Lower leg skin (tissue), 4 donors: ENCODE measurements around the gene CTIF. TPM values are rescaled to one million over a fixed set of nuclear protein-coding genes. Genes with fewer than 3 reads are reported as not detected.

ENCODE experiments used
- DNase-seq, 2 donors: peaks; one replicate each; pipeline ENCODE4 v3.0.0-alpha.2; 2019; ENCODE audit warnings: low spot score in 2 of 2
- H3K4me3 ChIP-seq: fragments of 200-600 bp; sonication (generic); 2 replicates; pipeline ENCODE4 v1.5.1; 2017; ENCODE audit warnings: mild to moderate bottlenecking, low read depth; ENCODE audit not compliant: poor library complexity, severe bottlenecking
- POLR2A ChIP-seq, 2 donors: fragments of 450-650 bp; IDR thresholded peaks; one replicate each; pipeline ENCODE4 v1.6.1; 2016 to 2017; ENCODE audit warnings: antibody characterized with exemption in 2 of 2, mild to moderate bottlenecking in 1 of 2, moderate library complexity in 1 of 2
- WGBS, 2 donors: methylation state at CpG; one replicate each; pipeline ENCODE4 v1.1.5; 2018; 5-methylcytosine and 5-hydroxymethylcytosine counted together
- intact Hi-C: fragments of 100-400 bp; cut with DNase I; formaldehyde crosslinking; loops from one replicate; pipeline ENCODE4 v1.15.0; 2023; ENCODE audit warnings: low total_unique reads
- total RNA-seq, 4 donors: library from RNA; depleted of rRNA; stranded (reverse); fragments of >200 nt; gene quantifications; one replicate each; pipeline ENCODE4 v1.1.0, GENCODE V29; 2016
- TF ChIP-seq, protein P1 (sequence below), 3 donors: fragments of 450-650 bp; IDR thresholded peaks; one replicate each; pipeline ENCODE4 v1.5.1; 2016; ENCODE audit warnings: antibody characterized with exemption in 3 of 3, mild to moderate bottlenecking in 3 of 3, moderate library complexity in 2 of 3

The CTIF gene
- total RNA-seq, 4 donors from 2014 or later: 22.6 to 44.0 (median 30.2) TPM

DNA sequence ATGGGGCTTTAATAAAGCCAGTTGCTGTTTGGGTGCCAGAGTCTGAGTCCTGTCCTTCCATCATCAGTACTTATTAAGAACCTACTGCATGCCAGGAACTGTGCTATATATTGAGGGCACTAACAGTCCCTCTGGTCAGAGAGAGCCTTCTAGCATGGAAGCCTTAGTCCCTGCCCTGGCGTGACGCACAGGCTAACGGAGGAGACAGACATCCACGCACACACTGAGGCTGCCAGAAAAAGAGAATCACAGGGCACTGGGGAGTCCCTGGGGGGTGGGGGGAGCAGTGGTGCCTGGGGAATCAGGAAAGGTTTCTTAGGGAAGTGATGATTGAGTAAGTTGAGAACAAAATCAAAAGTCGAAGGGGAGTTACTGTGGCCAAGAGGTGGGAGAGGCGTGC, 31.5 kb downstream of the CTIF start:
- H3K4me3 ChIP-seq: no peak overlapping the region
- WGBS, 2 donors: 69 to 88% methylated on average over 6 of the region's 6 CpGs
- intact Hi-C loops: no loop called here
- DNase-seq: no peak
- TF ChIP-seq, protein P1, sequence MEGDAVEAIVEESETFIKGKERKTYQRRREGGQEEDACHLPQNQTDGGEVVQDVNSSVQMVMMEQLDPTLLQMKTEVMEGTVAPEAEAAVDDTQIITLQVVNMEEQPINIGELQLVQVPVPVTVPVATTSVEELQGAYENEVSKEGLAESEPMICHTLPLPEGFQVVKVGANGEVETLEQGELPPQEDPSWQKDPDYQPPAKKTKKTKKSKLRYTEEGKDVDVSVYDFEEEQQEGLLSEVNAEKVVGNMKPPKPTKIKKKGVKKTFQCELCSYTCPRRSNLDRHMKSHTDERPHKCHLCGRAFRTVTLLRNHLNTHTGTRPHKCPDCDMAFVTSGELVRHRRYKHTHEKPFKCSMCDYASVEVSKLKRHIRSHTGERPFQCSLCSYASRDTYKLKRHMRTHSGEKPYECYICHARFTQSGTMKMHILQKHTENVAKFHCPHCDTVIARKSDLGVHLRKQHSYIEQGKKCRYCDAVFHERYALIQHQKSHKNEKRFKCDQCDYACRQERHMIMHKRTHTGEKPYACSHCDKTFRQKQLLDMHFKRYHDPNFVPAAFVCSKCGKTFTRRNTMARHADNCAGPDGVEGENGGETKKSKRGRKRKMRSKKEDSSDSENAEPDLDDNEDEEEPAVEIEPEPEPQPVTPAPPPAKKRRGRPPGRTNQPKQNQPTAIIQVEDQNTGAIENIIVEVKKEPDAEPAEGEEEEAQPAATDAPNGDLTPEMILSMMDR (IDR thresholded peaks at IDR 0.05): no peak
- no peak for TF ChIP-seq POLR2A (IDR thresholded peaks at IDR 0.05)

DNA sequence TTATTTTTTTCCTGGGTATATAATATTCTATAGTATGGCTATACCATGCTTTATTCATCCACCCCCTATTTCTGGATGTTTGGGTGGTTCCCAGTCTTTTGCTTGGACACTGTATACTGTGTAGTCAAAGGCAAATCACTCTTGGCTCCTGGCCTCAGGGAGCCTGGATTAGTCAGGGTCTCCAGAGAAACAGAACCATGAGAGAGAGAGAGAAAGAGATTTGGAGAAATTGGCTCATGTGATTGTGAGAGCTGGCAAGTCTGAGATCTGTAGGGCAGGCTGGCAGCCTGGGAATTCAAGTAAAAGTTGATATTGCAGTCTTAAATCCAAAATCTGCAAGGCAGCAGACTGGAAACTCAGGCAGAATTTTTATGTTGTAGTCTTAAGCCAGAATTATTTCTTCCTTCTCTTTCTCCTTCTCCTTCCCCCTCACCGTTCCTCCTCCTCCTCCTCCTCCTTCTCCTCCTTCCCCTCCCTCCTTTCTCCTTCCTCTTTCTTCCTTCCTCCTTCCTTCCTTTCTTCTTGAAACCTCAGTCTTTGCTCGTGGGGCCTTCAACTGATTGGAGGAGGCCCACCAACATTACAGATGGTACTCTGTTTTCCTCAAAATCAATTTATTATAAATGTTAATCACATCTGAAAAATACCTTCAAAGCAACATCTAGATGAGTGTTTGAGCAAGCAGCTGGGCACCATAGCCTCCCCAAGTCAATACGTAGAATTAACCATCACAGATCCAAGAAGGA, 33.0 kb downstream of the CTIF start:
- no peak for DNase-seq
- intact Hi-C loops: no loop called here
- 75 to 87% methylated on average over 3 of the region's 3 CpGs for WGBS, 2 donors
- TF ChIP-seq, protein P1 (IDR thresholded peaks at IDR 0.05): no peak
- no peak for TF ChIP-seq POLR2A (IDR thresholded peaks at IDR 0.05)
- no peak overlapping the region for H3K4me3 ChIP-seq

DNA sequence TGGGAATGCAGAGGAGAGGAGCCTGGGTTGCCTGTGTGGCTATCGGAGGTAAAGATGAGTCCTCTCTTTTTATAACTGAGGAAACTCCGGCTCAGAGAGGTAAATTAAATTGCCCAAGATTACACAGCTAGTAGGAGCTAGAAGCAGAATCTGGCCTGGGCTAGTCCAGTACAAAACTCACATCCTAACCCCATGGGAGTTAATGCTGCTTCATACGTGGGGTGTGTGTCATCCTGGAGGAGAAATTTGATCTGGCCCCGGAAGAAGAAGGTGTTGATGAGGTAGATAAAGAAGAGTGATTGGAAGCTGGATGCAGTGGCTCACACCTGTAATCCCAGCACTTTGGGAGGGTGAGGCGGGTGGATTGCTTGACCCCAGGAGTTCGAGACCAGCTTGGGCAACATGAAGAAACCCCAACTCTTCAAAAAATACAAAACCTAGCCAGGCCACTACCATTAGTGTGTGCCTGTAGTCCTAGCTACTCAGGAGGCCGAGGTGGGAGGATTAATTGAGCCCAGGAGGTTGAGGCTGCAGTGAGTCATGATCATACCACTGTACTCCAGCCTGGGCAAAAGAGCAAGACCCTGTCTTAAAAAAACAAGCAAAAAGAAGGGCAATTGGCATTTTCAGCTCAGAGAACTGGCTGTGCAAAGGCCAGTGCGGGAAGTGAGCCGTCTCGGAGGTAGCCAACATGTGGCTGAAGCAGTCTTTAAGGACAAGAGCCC, 33.7 kb downstream of the CTIF start:
- TF ChIP-seq, protein P1 (IDR thresholded peaks at IDR 0.05): no peak
- no peak for TF ChIP-seq POLR2A (IDR thresholded peaks at IDR 0.05)
- no peak overlapping the region for H3K4me3 ChIP-seq
- WGBS, 2 donors: 76 to 81% methylated on average over 10 of the region's 10 CpGs
- no peak for DNase-seq
- intact Hi-C loops: no loop called here

DNA sequence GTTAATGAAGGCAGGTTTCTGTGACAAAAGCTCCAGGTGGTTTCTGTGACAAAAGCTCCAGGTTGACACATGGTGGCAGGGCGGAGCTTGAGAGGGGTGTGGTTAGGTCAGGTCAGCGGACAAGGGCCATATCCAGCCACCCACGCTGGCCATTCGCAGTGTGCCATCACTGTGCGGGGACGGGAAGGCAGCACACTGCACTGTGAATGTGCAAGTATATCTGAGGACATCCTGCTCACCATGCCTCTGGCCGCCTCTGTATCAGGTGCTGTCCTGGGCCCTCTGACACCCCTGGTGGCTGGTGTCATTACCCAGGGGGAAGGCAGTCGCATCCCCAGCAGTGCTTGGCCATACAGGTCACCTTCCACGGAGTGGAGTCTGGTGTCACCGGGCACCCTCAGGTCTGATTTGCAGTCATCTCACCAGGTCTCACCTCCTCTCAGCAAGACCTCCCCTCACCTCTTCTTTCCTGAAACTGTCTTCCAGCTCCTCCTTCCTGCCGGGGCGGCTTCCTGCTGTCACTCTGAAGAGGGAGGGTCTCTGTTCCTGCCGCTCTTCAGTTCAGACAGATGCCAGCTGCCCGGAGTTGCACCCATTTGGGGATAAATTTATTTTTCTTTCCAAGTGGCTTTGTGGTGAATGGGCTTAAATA, 34.9 kb downstream of the CTIF start:
- intact Hi-C loops: no loop called here
- 91 to 93% methylated on average over 13 to 14 of the region's 14 CpGs for WGBS, 2 donors
- no peak for DNase-seq

DNA sequence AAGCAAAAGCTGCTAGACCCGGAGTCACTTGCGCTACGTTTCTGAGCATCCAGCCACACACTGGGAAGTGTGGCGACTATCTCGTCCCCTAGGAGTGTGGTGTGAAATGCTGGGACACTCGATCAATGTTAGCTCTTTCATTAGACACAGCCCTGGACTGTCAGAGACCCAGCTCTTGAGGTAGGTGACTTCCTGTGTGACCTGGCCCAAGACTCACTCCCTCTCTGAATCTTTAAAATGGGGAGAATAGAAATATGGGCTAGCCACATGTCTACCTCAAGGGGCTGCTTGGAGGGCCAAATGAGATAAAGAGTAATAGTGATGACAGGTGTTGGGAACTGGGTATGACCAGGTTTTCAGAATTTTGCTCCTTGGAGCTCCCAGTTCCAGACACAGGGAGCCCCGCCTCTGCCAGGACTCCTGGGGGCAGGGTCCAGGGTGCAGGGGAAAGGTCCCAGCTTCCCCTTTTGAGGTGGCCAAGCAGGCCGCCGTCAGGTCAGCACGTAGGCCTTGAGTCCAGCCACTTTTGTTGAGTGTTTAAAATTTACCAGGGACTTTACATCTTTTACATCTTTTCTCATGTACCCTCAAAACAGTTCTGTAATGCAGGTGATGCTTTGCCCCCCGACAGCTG, 36.0 kb downstream of the CTIF start:
- no peak for DNase-seq
- H3K4me3 ChIP-seq: no peak overlapping the region
- WGBS, 2 donors: 78 to 91% methylated on average over 11 of the region's 11 CpGs
- TF ChIP-seq POLR2A (IDR thresholded peaks at IDR 0.05): no peak
- TF ChIP-seq, protein P1 (IDR thresholded peaks at IDR 0.05): no peak
- intact Hi-C loops: no loop called here

More for the DNA sequence above, 34.9 kb downstream of the CTIF start:
- no peak for TF ChIP-seq POLR2A (IDR thresholded peaks at IDR 0.05)
- TF ChIP-seq, protein P1 (IDR thresholded peaks at IDR 0.05): no peak
- no peak overlapping the region for H3K4me3 ChIP-seq
